K562 (cell line): ENCODE data around the gene F2RL1.

Experiments used
- ATF3 ChIP-seq, 2 experiments: fragments of 450-650 bp in 1 of 2; sonication (generic) in 1 of 2; formaldehyde crosslinking in 1 of 2; IDR thresholded peaks in 1 of 2; conservative IDR thresholded peaks in 1 of 2; 2 replicates each; pipeline versions ENCODE4 v1.6.1 to v1.8.1; 2016 to 2023; ENCODE audit warnings: mild to moderate bottlenecking in 2 of 2, moderate library complexity in 2 of 2, inconsistent platforms in 1 of 2, missing genetic modification reagents in 1 of 2
- CTBP1 ChIP-seq: fragments of 450-650 bp; IDR thresholded peaks from 2 replicates; pipeline ENCODE4 v1.6.1; 2016; ENCODE audit warnings: borderline replicate concordance
- CTCF ChIP-seq, 3 experiments: IDR thresholded peaks in 2 of 3; conservative IDR thresholded peaks in 1 of 3; 2 replicates each; pipeline ENCODE4 v1.5.1; 2011 to 2012; ENCODE audit warnings: low read length in 3 of 3, mild to moderate bottlenecking in 3 of 3, control low read depth in 2 of 3, improper control_type of control experiment in 1 of 3, inconsistent platforms in 1 of 3, low read depth in 1 of 3, mixed read lengths in 1 of 3, moderate library complexity in 1 of 3; ENCODE audit not compliant: insufficient read depth in 2 of 3
- HDAC2 ChIP-seq: fragments of 450-650 bp; IDR thresholded peaks from 2 replicates; pipeline ENCODE4 v1.6.1; 2016; ENCODE audit warnings: mild to moderate bottlenecking
- JUN ChIP-seq, 2 experiments: sonication (generic) in 1 of 2; formaldehyde crosslinking in 1 of 2; IDR thresholded peaks; 2 replicates each; pipeline versions ENCODE4 v1.6.1 to v1.8.0; 2012 to 2022; ENCODE audit warnings: borderline replicate concordance in 2 of 2, mild to moderate bottlenecking in 2 of 2, improper control_type of control experiment in 1 of 2, low read depth in 1 of 2, low read length in 1 of 2, missing genetic modification reagents in 1 of 2
- MAFG ChIP-seq: fragments of 450-650 bp; conservative IDR thresholded peaks from 2 replicates; pipeline ENCODE4 v1.6.1; 2016; ENCODE audit warnings: missing genetic modification characterization, missing compliant biosample characterization
- MEF2D ChIP-seq: conservative IDR thresholded peaks from 2 replicates; pipeline ENCODE4 v1.6.1; 2016; ENCODE audit warnings: low read depth, missing genetic modification characterization, missing compliant biosample characterization
- MXI1 ChIP-seq: IDR thresholded peaks from 2 replicates; pipeline ENCODE4 v1.6.1; 2011; ENCODE audit warnings: low read depth, mild to moderate bottlenecking, improper control_type of control experiment, low read length
- ZNF507 ChIP-seq: conservative IDR thresholded peaks from 2 replicates; pipeline ENCODE4 v1.6.1; 2017; ENCODE audit warnings: missing genetic modification characterization, missing compliant biosample characterization

- no peak for TF ChIP-seq MEF2D (tag)
- no peak for TF ChIP-seq MAFG (tag)
- TF ChIP-seq ZNF507 = no peak
- TF ChIP-seq HDAC2 = no peak
- TF ChIP-seq ATF3 (IDR thresholded peaks at IDR 0.05) = no peak
- no peak for TF ChIP-seq ATF3 (CRISPR knock-in tag; conservative IDR thresholded peaks at IDR 0.05)
- TF ChIP-seq CTCF (IDR thresholded peaks at IDR 0.05 in 2 of 3, conservative IDR thresholded peaks at IDR 0.05 in 1 of 3; ENCODE audit: insufficient read depth in 2 of 3, low read depth in 1 of 3, low read length in 3 of 3) = no peak
- no peak for TF ChIP-seq CTBP1
- no peak for TF ChIP-seq MXI1
- no peak for TF ChIP-seq JUN (IDR thresholded peaks at IDR 0.05; ENCODE audit: borderline replicate concordance, low read depth, low read length)
- no peak for TF ChIP-seq JUN (CRISPR knock-in tag; IDR thresholded peaks at IDR 0.05; ENCODE audit: borderline replicate concordance)
Measured at GRCh38 chr5:76841361-76841760, 22.5 kb downstream of the F2RL1 start.
